ENCODE measurements around the gene BTRC. TPM values are rescaled to one million over a fixed set of nuclear protein-coding genes. Genes with fewer than 3 reads are reported as not detected.
"Not testable (repeated sequence)": the region's sequence is repeated elsewhere in the genome, so short reads cannot be mapped to it uniquely, and the experiment has no call there.

The BTRC gene
- total RNA-seq, 1 donor from 2014 or later: 35.5 TPM

DNA sequence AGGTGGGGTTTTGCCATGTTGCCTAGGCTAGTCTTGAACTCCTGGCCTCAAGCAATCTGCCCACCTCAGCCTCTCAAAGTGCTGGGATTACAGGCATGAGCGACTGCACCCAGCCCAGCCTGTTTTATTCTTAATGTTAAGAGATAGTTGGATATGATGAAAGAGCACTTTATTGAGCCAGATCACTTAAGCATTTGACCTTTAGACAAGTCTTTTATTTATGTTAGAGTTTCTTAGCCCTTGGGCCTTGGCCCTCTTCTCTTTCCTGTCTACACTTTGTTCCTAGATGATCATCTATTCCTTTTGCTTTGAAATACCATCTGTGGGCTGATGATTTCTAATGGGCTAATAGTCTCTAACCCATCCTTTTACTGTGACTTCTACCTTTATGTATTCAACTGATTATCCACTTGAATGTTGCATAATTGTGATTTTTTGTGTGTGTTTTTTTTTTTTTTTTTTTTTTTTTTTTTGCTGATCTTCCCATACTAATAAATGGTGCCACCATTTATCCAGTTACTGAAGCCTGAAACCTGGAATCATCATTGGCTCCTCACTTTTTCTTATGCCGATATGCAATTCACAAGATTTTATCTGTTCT is 34.8 kb downstream of the BTRC start:
- no peak overlapping the region for H3K27ac Mint-ChIP-seq (ENCODE audit: unreplicated experiment)
- H3K4me3 Mint-ChIP-seq: no peak overlapping the region
- H3K4me1 Mint-ChIP-seq: peaks cover 10% of the 10 kb centered on the region
- DNase-seq (ENCODE audit: low read depth, low spot score): no peak
- H3K36me3 Mint-ChIP-seq (ENCODE audit: low read depth): no peaks in the 10 kb centered on the region
- H3K9me3 Mint-ChIP-seq: no peaks in the 10 kb centered on the region
- TF ChIP-seq, protein P1, sequence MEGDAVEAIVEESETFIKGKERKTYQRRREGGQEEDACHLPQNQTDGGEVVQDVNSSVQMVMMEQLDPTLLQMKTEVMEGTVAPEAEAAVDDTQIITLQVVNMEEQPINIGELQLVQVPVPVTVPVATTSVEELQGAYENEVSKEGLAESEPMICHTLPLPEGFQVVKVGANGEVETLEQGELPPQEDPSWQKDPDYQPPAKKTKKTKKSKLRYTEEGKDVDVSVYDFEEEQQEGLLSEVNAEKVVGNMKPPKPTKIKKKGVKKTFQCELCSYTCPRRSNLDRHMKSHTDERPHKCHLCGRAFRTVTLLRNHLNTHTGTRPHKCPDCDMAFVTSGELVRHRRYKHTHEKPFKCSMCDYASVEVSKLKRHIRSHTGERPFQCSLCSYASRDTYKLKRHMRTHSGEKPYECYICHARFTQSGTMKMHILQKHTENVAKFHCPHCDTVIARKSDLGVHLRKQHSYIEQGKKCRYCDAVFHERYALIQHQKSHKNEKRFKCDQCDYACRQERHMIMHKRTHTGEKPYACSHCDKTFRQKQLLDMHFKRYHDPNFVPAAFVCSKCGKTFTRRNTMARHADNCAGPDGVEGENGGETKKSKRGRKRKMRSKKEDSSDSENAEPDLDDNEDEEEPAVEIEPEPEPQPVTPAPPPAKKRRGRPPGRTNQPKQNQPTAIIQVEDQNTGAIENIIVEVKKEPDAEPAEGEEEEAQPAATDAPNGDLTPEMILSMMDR (conservative IDR thresholded peaks at IDR 0.05): no peak
- no peaks in the 10 kb centered on the region for H3K27me3 Mint-ChIP-seq (ENCODE audit: low read depth)

GRCh38 chr10:101389532-101389931 is 35.6 kb downstream of the BTRC start:
- DNase-seq (ENCODE audit: low read depth, low spot score); H3K36me3 Mint-ChIP-seq (ENCODE audit: low read depth); H3K27ac Mint-ChIP-seq (ENCODE audit: unreplicated experiment); H3K27me3 Mint-ChIP-seq (ENCODE audit: low read depth); H3K9me3 Mint-ChIP-seq; H3K4me3 Mint-ChIP-seq: not testable (repeated sequence)
- peaks cover 10% of the 10 kb centered on the region for H3K4me1 Mint-ChIP-seq

GRCh38 chr10:101389986-101390531 is 36.1 kb downstream of the BTRC start:
- Mint-ChIP-seq H3K36me3 (ENCODE audit: low read depth) (no peaks in the 10 kb centered on the region), H3K27me3 (ENCODE audit: low read depth) (no peaks in the 10 kb centered on the region), H3K27ac (ENCODE audit: unreplicated experiment) (no peak overlapping the region)

GRCh38 chr10:101393378-101393777 is 39.4 kb downstream of the BTRC start:
- no peak overlapping the region for H3K27ac Mint-ChIP-seq (ENCODE audit: unreplicated experiment)
- H3K9me3 Mint-ChIP-seq: no peaks in the 10 kb centered on the region
- H3K27me3 Mint-ChIP-seq (ENCODE audit: low read depth): no peaks in the 10 kb centered on the region
- H3K4me3 Mint-ChIP-seq: no peak overlapping the region
- peaks cover 27% of the 10 kb centered on the region for H3K4me1 Mint-ChIP-seq
- no peak for DNase-seq (ENCODE audit: low read depth, low spot score)
- TF ChIP-seq, protein P1 (conservative IDR thresholded peaks at IDR 0.05): no peak
- no peaks in the 10 kb centered on the region for H3K36me3 Mint-ChIP-seq (ENCODE audit: low read depth)

More at GRCh38 chr10:101389986-101390531, 36.1 kb downstream of the BTRC start:
- TF ChIP-seq, protein P1 (conservative IDR thresholded peaks at IDR 0.05): no peak
- H3K4me1 Mint-ChIP-seq: peaks cover 10% of the 10 kb centered on the region
- no peak for DNase-seq (ENCODE audit: low read depth, low spot score)
- H3K9me3 Mint-ChIP-seq: no peaks in the 10 kb centered on the region
- no peak overlapping the region for H3K4me3 Mint-ChIP-seq

GRCh38 chr10:101394524-101395133 is 40.7 kb downstream of the BTRC start:
- DNase-seq (ENCODE audit: low read depth, low spot score): no peak
- Mint-ChIP-seq H3K9me3 (no peaks in the 10 kb centered on the region), H3K4me1 (peaks cover 17% of the 10 kb centered on the region), H3K27me3 (ENCODE audit: low read depth) (no peaks in the 10 kb centered on the region), H3K27ac (ENCODE audit: unreplicated experiment) (no peak overlapping the region), H3K36me3 (ENCODE audit: low read depth) (no peaks in the 10 kb centered on the region), H3K4me3 (no peak overlapping the region)
- TF ChIP-seq, protein P1 (conservative IDR thresholded peaks at IDR 0.05): no peak

- Mint-ChIP-seq H3K9me3 (no peaks in the 10 kb centered on the region), H3K36me3 (ENCODE audit: low read depth) (no peaks in the 10 kb centered on the region), H3K27me3 (ENCODE audit: low read depth) (no peaks in the 10 kb centered on the region), H3K4me3 (no peak overlapping the region), H3K27ac (ENCODE audit: unreplicated experiment) (no peak overlapping the region), H3K4me1 (peaks cover 17% of the 10 kb centered on the region)
- no peak for DNase-seq (ENCODE audit: low read depth, low spot score)
- TF ChIP-seq, protein P1 (conservative IDR thresholded peaks at IDR 0.05): no peak
These were observed 43.2 kb downstream of the BTRC start for GRCh38 chr10:101397140-101397539.

All from neural crest cell (in vitro differentiated cells).